HG02938 (cell line): ENCODE results near the gene TUT1.

ENCODE experiments used
- ATAC-seq: cut with Tn5 transposase; IDR thresholded peaks from one replicate; pipeline ENCODE4 v1.9.1; 2021; ENCODE audit warnings: mild to moderate bottlenecking, moderate library complexity; ENCODE audit not compliant: unreplicated experiment

The TUT1 gene

DNA sequence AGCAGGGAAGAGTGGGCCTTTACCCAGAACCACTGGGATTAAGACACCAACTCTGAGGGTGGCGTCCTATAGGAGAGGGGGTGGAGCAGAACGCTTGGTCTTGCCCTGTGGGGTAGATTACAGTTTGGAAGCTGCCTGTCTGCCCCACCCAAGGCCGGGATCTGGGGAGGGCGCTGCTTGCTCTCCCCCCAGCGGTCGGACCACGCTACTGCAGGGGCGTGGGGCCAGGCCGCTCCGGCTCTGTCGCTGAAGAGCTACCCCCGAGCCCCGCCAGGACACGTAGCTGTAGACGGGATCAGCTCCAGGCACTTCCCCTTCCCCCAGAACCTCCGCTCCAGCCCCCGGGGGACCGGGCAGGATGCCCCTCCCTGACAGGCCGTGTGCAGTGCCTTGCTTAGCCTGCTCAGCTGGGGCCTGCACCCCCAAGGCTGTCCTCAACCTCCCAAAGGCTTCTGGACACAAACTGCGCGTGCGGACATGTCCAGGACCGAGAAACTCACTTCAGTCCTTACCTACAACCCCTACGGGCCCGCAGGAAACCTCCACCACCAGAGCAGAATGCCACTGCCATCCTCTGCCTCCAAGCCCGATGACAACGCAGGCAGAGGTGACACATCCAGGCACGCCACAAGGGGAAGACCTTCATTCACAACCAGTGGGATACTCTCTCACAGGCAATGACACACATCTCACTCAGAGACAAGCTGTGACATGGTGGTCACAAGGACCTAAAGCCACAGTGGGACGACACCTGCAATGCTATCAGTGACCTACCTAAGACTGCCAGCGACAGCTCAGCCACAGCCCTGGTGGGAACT, 48.4 kb downstream of the TUT1 start:
- no peak for ATAC-seq

DNA sequence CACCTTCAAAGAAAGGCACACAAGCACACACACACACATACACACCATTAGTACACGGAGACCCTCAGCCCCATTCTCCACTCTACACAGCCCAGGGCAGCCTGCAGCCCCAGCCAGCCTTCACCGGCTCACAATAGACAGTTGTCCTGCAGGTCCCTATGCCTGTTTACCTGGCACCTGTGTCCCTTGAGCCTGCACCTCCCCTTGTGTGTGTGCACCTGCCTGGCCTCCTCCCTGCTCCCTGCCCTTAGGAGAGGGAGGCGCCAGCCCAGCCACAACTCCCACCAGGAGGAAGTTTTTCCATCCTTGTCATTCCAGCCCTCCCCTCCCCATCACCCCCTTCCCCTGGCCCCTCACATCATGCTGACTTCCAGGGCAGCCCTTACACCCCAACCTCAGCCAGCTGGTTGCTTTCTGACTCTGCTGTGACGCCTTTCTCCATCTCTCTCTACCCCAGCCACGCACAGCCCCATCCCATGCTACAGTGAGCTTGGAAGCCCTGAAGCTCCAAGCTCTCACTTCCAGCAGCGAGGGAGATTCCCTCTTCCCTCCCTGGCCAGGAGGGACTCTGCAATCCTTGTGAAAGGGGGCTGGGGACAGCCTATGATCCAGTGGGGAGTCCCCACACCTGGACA, 49.1 kb downstream of the TUT1 start:
- no peak for ATAC-seq

- ATAC-seq = peak; percentile 45
Observed at GRCh38 chr11:62540804-62541701, 50.3 kb downstream of the TUT1 start.

- no peak for ATAC-seq
Observed at GRCh38 chr11:62539238-62539925, 51.9 kb downstream of the TUT1 start.

GRCh38 chr11:62538470-62539237, 52.7 kb downstream of the TUT1 start:
- ATAC-seq = no peak

DNA sequence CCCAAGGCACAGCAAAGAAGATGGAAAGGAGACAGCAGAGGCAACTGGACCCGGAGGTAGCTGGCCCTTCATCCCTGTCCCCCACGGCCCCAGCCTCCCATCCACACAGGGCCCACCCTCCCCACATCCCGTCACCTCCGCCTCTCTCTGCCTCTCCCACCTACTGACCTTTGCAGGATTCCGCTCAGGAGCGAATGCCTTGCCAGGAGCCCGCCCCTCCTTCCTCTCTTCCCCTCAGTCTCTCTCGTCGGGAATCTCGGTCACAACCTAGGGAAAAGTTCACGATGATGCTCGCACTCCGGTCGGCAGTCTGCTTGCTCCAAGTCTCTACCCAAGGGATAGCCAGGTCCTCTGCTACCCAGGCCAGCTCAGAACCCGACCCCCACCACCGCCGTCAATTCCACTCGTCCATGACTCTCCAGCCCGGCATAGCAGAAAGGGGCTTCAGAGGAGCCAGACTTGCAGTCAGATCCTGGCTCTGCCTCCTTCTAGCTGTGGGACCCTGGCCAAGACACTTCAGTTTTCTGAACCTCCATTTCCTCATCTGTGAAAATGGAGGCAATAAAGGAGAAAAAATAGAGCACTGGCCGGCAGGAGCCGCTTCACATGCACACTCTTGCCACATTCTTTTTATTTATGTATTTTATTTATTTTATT, 54.9 kb downstream of the TUT1 start:
- no peak for ATAC-seq

DNA sequence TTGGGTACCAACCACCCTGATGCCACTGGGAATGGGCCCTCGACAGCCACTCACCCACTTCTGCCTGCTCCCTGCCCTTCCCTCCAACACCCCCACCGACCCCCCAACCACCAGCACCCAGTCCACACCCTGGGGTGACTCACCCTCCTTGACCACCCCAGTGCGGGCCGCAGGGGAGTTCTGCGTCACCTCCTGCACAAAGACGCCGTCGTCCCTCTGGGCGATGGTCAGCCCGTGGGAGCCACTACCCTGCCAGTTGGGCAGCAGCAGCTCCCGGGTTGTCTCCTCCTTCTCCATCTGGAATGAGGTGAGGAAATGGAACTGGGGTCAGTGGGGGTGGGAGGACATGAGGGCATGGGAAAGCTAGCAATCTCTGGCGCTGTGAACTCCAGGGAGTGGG, 55.5 kb downstream of the TUT1 start:
- no peak for ATAC-seq

- no peak for ATAC-seq
Observed at GRCh38 chr11:62534779-62535545, 56.4 kb downstream of the TUT1 start.

DNA sequence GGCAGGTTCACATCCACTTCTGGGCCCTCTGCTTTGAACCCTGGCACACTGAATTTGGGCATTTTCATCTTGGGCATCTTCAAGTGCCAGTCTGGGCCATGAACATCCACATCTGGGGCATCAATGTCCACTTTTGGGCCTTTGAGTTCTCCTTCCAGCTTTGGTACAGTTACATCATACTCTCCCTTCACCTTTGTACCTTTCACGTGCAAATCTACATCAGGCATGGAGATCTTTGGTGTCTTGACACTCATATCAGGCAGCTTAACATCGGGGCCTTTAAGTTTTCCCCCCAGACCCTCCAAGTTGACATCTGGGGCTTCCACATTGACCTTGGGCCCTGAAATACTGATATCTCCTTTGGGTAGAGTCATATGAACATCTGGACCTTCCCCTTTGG, 59.2 kb downstream of the TUT1 start:
- no peak for ATAC-seq
